CD4-positive, alpha-beta T cell (primary cell): ENCODE measurements around the gene IGF2R. TPM values are rescaled to one million over a fixed set of nuclear protein-coding genes. Genes with fewer than 3 reads are reported as not detected.

Experiments used
- ATAC-seq: fragments of 200-7000 bp; cut with Tn5 transposase; one replicate; pipeline ENCODE4 v1.10.0; 2022; ENCODE audit warnings: mild to moderate bottlenecking; ENCODE audit not compliant: poor library complexity
- CTCF ChIA-PET: fragments of 350-600 bp; sonication (Branson Sonifier 250); formaldehyde crosslinking; loops from one replicate; lab custom pipeline; 2021; ENCODE audit warnings: antibody characterized with exemption, inconsistent platforms; lab: Charles Lee
- POLR2A ChIA-PET: fragments of 350-600 bp; sonication (Branson Sonifier 250); formaldehyde crosslinking; loops from one replicate; lab custom pipeline; 2021; ENCODE audit warnings: antibody characterized with exemption, inconsistent platforms; lab: Charles Lee
- DNase-seq, 14 experiments: peaks; one replicate each; pipeline ENCODE4 v3.0.0-alpha.2; 2013 to 2020; ENCODE audit warnings: mixed read lengths in 2 of 14
- H3K27ac ChIP-seq, 2 donors: one replicate each; pipeline versions ENCODE4 v1.5.1 to v1.7.0; 2013; ENCODE audit warnings: low read length in 2 of 2, low read depth in 1 of 2, mild to moderate bottlenecking in 1 of 2
- H3K27me3 ChIP-seq, 2 experiments: 1 replicate in 1 of 2; 2 replicates in 1 of 2; pipeline versions ENCODE4 v1.6.1 to v1.7.0; 2013; ENCODE audit warnings: low read length in 2 of 2, control low read depth in 1 of 2, mild to moderate bottlenecking in 1 of 2, moderate library complexity in 1 of 2; ENCODE audit not compliant: insufficient read depth in 2 of 2, control insufficient read depth in 1 of 2
- H3K36me3 ChIP-seq: one replicate; pipeline ENCODE4 v1.6.1; 2013; ENCODE audit warnings: low read length, control low read depth; ENCODE audit not compliant: insufficient read depth
- H3K4me1 ChIP-seq: one replicate; pipeline ENCODE4 v1.6.1; 2013; ENCODE audit warnings: low read length, control low read depth; ENCODE audit not compliant: insufficient read depth
- H3K4me3 ChIP-seq: one replicate; pipeline ENCODE4 v1.5.1; 2013; ENCODE audit warnings: mild to moderate bottlenecking, low read length, moderate library complexity
- H3K9me3 ChIP-seq, 2 experiments: 1 replicate in 1 of 2; 2 replicates in 1 of 2; pipeline versions ENCODE4 v1.6.1 to v1.7.0; 2013; ENCODE audit warnings: low read length in 2 of 2, mild to moderate bottlenecking in 2 of 2, control low read depth in 1 of 2, moderate library complexity in 1 of 2; ENCODE audit not compliant: control insufficient read depth in 1 of 2, insufficient read depth in 1 of 2
- H3K27ac Mint-ChIP-seq: one replicate; pipeline ENCODE4 v1.8.0; 2020; ENCODE audit warnings: mixed read lengths
- H3K27me3 Mint-ChIP-seq: one replicate; pipeline ENCODE4 v1.8.0; 2021; ENCODE audit warnings: mixed read lengths
- H3K36me3 Mint-ChIP-seq: one replicate; pipeline ENCODE4 v1.8.0; 2021; ENCODE audit warnings: low read depth, mixed read lengths
- H3K4me1 Mint-ChIP-seq: one replicate; pipeline ENCODE4 v1.8.0; 2021; ENCODE audit warnings: low read depth, mixed read lengths
- H3K4me3 Mint-ChIP-seq: one replicate; pipeline ENCODE4 v1.8.0; 2020; ENCODE audit warnings: mild to moderate bottlenecking, mixed read lengths
- H3K9me3 Mint-ChIP-seq: one replicate; pipeline ENCODE4 v1.8.0; 2020; ENCODE audit warnings: mixed read lengths
- intact Hi-C, 2 experiments: fragments of 100-400 bp; cut with DNase I in 1 of 2; cut with micrococcal nuclease in 1 of 2; formaldehyde crosslinking; loops; one replicate each; pipeline versions ENCODE4 v1.15.1 to v1.9.0; 2023 to 2025; cut with DNase I, micrococcal nuclease
- total RNA-seq, 174 experiments: library from RNA in 2 of 174; stranded (reverse) in 2 of 174; gene quantifications; one replicate each; pipeline ENCODE4 v1.2.3 and lab custom pipeline; 2021 to 2026
- TF ChIP-seq, protein P1 (sequence below): fragments of 200-600 bp; IDR thresholded peaks from one replicate; pipeline ENCODE4 v1.8.0; 2022; ENCODE audit warnings: antibody characterized with exemption, mild to moderate bottlenecking

The IGF2R gene
- total RNA-seq, 2 experiments from 2014 or later: 43.8 to 46.7 TPM

DNA sequence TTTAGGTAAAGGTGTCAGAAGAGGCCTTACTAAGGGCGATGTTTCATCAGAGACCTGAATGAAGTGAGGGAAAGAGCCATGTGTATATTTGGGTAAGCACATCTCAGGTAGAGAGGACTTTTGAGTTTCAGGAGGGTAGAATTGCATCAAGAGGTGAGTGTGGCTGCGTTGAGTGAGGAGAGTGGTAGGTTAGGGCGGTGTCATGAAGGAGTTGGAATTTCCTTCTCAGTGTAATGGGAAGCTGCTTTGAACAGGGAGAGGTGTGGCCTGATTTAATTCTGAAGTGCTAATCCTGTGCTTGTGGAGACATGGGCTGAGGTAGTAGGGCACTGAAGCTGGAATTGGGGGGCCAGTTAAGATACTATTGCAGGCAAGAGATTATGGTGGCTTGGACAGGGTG lies 53.9 kb downstream of the IGF2R start:
- peaks cover 18% of the 10 kb centered on the region for H3K4me1 Mint-ChIP-seq
- Histone ChIP-seq H3K9me3 (no peaks in the 10 kb centered on the region), H3K27ac (no peak overlapping the region), H3K4me3 (no peak overlapping the region), H3K27me3 (no peaks in the 10 kb centered on the region), H3K36me3 (peaks cover 36% of the 10 kb centered on the region), H3K4me1 (no peaks in the 10 kb centered on the region)
- POLR2A ChIA-PET: no interaction called here
- H3K27ac Mint-ChIP-seq: no peak overlapping the region
- ATAC-seq (no peak), DNase-seq (no peak)
- no peaks in the 10 kb centered on the region for H3K27me3 Mint-ChIP-seq
- CTCF ChIA-PET: no interaction called here
- peaks cover 31% of the 10 kb centered on the region for H3K36me3 Mint-ChIP-seq
- no peak overlapping the region for H3K4me3 Mint-ChIP-seq
- TF ChIP-seq, protein P1, sequence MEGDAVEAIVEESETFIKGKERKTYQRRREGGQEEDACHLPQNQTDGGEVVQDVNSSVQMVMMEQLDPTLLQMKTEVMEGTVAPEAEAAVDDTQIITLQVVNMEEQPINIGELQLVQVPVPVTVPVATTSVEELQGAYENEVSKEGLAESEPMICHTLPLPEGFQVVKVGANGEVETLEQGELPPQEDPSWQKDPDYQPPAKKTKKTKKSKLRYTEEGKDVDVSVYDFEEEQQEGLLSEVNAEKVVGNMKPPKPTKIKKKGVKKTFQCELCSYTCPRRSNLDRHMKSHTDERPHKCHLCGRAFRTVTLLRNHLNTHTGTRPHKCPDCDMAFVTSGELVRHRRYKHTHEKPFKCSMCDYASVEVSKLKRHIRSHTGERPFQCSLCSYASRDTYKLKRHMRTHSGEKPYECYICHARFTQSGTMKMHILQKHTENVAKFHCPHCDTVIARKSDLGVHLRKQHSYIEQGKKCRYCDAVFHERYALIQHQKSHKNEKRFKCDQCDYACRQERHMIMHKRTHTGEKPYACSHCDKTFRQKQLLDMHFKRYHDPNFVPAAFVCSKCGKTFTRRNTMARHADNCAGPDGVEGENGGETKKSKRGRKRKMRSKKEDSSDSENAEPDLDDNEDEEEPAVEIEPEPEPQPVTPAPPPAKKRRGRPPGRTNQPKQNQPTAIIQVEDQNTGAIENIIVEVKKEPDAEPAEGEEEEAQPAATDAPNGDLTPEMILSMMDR: no peak
- intact Hi-C loops: no loop called here
- no peaks in the 10 kb centered on the region for H3K9me3 Mint-ChIP-seq

DNA sequence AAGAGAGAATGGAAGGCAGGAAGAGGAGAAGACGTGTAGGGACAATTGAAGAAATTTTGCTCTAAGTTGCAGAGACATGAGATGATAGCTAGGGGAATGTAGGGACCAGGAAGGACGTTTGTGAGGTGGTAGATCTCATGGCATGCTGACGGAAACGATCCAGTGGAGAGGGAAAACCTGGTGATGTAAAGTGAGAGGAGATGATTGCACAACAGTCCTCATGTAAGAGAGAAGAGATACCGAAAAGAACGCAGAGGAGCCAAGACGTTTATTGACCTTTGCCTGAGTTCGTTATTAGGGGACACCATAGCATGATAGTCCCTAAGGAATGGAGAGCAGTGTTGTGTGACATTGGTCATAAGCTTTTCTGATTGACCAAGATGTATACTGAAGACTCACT lies 55.3 kb downstream of the IGF2R start:
- intact Hi-C loops: no loop called here
- Histone ChIP-seq H3K27me3 (no peaks in the 10 kb centered on the region), H3K4me1 (no peaks in the 10 kb centered on the region), H3K9me3 (no peaks in the 10 kb centered on the region), H3K27ac (no peak overlapping the region), H3K36me3 (peaks cover 44% of the 10 kb centered on the region), H3K4me3 (no peak overlapping the region)
- no peaks in the 10 kb centered on the region for H3K27me3 Mint-ChIP-seq
- DNase-seq (no peak), ATAC-seq (no peak)
- POLR2A ChIA-PET: no interaction called here
- no peaks in the 10 kb centered on the region for H3K9me3 Mint-ChIP-seq
- peaks cover 15% of the 10 kb centered on the region for H3K4me1 Mint-ChIP-seq
- CTCF ChIA-PET: no interaction called here
- no peak overlapping the region for H3K27ac Mint-ChIP-seq
- TF ChIP-seq, protein P1: no peak
- H3K36me3 Mint-ChIP-seq: peaks cover 36% of the 10 kb centered on the region
- no peak overlapping the region for H3K4me3 Mint-ChIP-seq

DNA sequence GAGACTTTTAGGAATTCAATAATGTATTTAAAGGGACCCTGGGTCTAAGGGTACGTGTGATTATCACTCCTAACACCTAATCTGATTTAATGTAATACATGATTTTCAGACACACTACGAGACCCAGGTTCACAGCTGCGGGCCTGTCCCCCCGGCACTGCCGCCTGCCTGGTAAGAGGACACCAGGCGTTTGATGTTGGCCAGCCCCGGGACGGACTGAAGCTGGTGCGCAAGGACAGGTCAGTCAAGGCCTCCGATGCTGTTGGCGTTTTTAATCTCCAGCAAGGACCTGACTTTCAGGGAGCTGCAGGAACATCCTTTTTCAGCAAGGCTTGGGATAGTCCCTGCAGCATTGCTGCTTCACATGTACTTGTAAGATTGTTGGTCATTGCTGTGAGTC lies 58.2 kb downstream of the IGF2R start:
- H3K27ac ChIP-seq: no peak overlapping the region
- H3K36me3 Mint-ChIP-seq: peaks cover 66% of the 10 kb centered on the region
- CTCF ChIA-PET: no interaction called here
- DNase-seq: no peak
- TF ChIP-seq, protein P1: no peak
- no peaks in the 10 kb centered on the region for H3K9me3 Mint-ChIP-seq
- H3K27me3 Mint-ChIP-seq: no peaks in the 10 kb centered on the region
- H3K27ac Mint-ChIP-seq: no peak overlapping the region
- H3K36me3 ChIP-seq: peaks cover 67% of the 10 kb centered on the region
- no peak overlapping the region for H3K4me3 Mint-ChIP-seq
- peaks cover 13% of the 10 kb centered on the region for H3K4me1 Mint-ChIP-seq
- no peak overlapping the region for H3K4me3 ChIP-seq
- intact Hi-C loops: no loop called here
- ATAC-seq: no peak
- POLR2A ChIA-PET: no interaction called here
- H3K27me3 ChIP-seq: no peaks in the 10 kb centered on the region
- H3K4me1 ChIP-seq: no peaks in the 10 kb centered on the region
- no peaks in the 10 kb centered on the region for H3K9me3 ChIP-seq
